Activated CD8-positive, alpha-beta memory T cell treated with anti-CD3 and anti-CD28 coated beads, Interleukin-2, amount 50 U/mL, for 48 hours (primary cell): Measurements from ENCODE around the gene LOXL1.

Experiments
- DNase-seq: peaks from one replicate; pipeline ENCODE4 v3.0.0-alpha.2; 2020

The LOXL1 gene

DNA sequence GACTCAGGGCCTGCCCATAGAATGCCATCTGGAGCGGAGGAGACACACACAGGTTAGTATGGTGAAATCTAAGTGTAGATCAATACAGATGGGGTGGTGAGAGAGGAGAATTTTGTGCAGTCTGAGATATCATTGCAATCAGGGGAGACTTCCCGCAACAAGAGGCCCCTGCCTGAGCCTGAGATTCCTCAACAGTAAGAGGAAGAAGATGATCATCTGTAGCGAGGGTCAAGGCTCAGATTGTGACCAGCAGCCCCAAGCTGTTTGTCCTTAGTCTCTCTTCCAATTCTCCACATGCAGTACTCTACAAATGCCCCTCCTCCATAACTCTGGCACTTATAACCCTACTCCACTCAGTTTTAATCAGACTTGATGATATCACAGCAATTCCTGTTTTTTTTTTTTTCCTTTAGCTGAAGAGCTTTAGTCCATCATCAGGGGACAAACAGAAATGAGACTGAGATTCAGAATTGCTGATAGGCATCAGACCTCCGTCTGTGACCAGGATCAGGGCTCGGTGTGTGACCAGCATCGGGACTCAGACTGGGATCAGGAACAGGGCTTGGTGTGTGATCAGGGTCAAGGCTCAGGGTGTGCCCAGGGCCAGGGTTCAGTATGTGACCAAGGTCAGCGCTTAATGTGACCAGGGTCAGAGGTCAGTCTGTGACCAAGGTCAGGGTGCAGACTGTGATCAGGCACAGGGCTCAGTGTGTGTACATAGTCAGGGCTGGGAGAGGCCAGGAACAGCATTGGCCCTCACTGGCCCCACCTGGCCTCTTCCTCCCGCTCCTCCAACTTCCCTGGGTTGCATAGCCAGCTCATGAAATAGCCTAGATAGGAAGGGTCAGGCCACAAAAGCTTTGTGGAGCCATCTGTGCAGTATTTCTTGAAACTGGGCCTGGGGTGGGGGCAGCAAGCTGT, 14.1 kb downstream of the LOXL1 start:
- no peak for DNase-seq

DNA sequence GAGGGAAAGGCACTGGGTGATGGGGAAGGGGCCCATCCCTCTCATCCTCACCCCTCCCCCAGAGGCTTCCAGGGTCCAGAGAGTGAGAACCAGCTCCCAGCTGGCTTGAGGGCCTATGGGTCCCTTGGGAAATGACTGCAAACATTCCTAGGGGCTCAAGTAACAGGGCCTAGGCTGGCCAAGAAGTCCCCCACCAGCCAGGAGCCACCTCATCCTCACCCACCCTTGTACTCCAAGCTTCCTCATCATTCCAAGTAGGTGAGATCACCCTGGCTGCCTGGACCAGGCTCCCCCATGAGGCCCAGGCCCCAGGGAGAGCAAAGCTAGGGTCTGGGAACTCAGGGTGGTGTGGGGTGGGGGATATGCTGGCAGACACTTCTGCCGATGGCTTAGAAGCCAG, 14.8 kb downstream of the LOXL1 start:
- no peak for DNase-seq

DNA sequence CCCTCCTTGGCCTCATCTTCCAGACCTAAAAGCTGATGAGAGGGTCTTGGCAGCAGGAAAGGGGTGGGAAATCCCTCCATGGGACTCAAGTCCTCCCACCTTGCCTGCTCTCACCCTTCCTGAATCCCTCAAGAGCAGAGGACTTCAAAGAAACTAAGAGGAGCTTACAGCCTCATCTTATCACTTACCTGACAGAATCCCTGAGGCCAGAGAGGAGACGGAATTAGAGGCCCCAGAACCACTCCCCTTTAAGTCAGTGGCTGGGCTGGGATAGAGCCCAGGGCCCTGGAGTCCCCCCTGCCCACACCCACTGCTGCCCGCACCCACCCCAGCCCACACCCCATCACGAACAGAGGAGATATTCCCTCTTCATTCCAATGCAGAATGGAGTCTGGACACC, 15.2 kb downstream of the LOXL1 start:
- no peak for DNase-seq

DNA sequence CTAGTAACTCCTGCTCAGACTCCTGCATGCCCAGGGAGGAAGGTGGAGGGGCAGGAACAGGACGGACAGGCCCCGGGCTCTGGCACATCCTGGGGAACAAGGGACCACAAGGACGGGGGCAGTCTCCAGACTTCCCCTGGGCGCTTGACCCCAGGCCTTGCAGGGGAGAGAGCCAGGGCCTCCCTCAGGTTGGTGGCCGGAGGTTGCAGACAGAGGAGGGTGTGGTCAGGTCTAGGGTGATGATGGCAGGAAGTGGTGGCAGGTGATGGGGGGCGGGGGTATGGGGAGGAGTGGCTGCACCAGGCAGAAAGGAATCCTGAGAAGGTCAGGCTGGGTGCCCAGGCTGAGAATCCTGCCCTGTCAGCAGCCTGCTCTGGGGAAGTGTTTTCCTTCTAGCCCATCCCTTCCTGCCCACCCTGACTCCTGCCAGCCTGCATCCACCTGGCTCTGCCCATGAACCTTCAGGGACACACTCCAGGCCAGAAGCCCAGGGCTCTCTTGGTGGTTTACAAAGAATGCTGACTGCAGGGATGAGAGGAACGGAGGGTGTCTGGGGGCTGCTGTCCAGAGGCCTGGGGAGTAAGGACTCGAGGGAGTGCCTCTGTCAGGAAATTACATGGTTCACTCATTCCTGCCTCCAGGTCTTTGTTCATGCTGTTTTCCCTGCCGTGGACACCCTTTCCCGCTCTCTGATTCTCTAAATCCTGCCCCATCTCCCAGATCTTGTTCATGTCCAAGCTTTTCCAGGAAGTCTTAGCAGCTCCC, 15.8 kb downstream of the LOXL1 start:
- DNase-seq = no peak

DNA sequence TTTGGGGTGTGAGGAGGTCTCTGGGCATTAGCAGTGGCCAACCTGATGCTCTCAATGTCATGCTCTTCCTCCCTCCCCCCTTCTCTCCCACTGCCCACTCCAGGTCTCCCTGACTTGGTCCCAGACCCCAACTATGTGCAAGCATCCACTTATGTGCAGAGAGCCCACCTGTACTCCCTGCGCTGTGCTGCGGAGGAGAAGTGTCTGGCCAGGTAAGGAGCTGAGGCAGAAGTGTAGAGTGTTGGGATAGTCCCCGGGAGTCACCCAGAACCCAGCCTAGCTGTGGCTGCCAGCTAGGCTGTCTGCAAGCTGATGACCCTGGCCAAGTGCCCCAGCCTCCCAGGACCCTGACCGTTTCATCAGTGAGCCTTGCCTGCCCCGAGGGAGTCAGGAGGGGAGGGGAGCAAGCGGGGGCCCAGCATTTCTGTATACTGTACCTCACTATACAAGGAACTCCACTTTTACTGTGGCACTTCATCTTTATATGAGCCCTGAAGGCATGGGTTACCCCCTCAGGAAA, 16.5 kb downstream of the LOXL1 start:
- no peak for DNase-seq

DNA sequence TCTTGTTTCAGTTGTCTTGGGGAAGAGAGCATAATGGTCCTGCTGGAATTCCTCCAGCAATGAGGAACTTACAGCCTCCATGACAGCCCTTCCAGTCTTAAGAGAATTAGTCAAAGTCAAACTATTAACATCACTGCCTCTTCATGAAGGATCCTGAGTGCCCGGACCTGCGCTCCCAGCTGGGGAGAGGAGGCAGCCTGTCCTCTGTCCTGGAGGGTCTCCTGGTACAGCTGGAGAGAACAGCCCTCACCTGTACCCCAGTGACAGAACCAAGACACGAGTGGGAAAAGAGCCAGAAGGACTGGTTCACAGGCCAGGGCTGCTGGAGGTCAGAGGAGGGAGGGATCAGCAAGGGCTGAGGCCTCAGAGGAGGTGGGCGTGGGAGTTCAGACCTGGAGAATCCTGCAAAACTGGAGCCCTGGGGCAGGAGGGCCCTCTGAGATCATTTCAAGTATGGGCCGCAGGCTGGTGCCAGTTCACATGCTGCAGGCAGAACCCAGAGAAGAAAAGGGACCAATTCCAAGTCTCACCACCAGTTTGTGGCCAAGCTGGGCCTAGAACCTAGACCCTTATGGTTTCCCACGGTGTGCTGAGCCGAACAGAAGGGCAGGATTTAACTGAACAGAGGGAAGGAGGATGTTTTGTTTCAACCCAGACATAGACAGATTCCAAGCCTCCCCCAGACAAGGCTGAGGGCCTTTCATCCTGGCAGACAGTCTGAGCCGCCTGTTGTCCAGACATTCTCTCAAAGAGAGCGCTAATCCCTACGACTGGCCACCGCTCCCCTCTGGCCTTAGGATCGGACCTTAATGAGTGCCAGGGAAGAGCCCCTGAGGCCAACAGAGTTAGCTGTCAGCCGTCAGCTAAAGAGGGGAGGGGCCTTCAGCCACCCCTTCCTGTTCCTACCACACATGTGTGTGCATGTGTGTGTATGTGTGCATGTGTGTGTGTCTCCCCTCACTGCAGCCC, 18.2 kb downstream of the LOXL1 start:
- DNase-seq = no peak

DNA sequence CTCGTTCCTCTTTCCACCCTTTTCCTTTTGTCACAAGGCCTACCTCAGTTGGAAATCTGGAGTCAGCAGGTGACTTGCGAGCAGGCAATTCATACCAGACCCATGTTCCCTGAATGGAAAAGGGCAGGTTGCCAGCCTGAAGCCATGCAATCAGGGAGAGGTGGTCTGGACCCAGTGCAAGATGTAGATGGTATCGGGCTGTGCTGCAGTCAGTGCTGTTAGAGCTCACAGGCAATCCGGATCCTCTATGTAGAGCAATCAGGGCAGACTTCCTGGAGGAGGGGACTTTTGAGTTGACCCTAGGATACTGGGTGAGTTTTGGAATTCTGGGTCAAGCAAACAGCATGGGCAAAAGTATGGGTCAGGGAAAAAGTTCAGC, 18.9 kb downstream of the LOXL1 start:
- DNase-seq = no peak

DNA sequence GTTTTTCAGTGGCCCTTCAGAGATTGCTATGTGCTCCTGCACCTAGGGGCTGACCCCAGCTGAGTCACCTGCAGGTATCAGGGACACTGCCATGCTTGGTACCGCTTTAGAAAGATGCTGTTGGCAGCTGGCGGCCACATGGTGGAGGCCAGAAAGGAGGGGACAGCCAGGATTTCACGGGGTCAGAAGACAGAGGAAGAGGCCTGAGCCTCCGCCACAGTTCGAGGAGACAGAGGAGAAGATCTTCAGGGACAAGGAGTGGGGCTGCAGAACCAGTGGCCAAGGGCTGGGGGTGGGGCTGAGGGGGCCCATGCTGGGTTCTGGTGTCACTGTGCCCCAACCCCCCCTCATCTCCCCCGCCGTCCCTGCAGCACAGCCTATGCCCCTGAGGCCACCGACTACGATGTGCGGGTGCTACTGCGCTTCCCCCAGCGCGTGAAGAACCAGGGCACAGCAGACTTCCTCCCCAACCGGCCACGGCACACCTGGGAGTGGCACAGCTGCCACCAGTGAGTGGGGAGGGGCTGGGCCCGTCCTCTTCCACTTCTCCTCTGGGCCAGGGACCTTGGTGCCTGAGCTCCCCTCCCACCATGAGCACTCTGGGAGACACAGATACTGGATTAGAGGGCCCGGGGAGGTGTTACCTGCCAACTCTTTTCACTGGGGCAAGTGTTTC, 19.9 kb downstream of the LOXL1 start:
- DNase-seq = no peak

DNA sequence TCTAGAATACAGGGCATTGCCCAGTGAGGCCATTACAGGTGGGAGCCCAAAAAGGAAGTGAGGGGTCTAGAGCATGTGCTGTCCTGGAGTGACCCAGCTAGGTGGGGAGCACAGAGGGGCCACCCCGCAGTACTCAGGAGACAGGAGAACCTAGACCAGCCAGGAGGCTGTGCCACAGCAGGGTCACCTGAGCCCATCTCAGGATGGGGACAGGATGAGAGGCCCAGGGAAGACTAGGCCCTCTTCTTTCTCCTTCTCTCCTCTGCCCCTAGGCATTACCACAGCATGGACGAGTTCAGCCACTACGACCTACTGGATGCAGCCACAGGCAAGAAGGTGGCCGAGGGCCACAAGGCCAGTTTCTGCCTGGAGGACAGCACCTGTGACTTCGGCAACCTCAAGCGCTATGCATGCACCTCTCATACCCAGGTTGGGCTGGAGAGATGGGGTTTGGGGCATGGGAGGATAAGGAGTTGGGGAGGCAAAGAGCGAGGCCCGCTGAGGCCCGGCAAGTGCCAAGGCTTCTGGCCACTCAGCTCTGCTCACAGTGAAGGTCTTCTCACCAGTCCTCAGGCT, 20.6 kb downstream of the LOXL1 start:
- DNase-seq = no peak

DNA sequence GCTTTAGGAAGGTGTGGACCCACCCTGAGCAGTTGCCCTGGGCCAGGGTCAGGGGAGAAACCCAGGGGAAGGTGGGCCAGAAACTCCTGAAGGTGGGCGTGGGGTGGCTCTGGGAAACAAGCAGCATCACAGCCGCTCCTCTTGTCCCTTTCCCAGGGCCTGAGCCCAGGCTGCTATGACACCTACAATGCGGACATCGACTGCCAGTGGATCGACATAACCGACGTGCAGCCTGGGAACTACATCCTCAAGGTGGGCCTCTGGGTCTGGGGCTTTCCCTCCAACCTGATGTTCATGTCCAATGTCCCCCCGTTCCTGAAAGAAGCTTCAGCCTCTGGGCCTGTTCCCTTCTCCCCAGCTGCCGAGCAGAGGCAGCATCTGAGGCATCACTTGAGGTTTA, 21.4 kb downstream of the LOXL1 start:
- no peak for DNase-seq

DNA sequence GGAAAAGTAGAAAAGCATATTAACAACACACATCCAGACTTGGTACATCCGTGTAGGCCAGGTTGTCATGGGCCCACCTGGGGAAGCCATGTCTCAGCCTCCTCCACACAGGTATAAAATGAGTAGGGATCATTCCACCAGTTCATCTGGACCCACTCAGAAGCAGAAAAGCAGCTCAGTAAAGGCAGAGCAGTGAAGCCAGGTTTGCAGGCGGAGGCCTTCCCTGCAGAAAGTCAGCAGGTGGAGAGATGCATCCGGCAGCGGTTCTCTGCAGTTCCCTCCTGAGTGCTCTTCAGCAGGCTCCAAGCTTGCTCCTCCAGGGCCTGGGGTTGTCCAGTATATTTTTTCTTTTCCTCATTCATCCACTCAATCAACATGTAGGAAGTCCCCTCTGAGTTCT, 22.1 kb downstream of the LOXL1 start:
- DNase-seq = no peak

DNA sequence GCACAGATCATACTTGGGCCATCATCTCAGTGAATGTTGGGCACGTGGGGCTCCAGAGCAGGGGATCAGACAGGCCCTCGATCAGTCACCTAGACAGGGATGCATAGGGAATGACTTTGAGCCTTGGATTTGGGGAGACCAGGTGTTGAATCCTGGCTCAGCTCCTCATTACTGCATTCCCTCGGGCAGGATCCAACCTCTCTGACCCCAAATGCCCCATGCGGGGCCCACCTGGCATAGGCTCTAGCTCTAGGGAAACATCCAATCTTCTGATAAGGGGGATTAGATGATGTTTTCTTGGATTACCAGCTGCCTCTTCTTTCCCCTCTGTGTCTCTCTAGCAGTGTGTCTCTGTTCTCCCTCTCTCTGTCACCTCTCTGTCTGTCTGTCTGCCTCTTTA, 22.7 kb downstream of the LOXL1 start:
- no peak for DNase-seq

DNA sequence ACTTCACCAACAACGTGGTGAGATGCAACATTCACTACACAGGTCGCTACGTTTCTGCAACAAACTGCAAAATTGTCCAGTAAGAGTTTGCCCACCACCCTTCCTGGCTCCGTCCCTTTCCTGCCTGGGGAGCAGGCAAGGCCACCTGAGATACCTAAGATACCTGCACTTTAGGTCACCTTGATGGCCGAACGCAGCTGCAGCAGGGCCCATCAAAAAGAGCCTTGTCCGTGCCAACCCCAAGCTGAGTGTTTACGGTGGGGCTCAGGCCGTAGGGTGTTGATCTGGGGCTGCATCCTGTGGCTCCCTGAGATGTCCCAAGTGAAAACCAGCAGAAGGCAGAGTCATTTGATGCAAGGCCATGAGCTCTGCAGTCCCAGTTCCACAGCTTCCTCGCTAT, 23.2 kb downstream of the LOXL1 start:
- DNase-seq = no peak

DNA sequence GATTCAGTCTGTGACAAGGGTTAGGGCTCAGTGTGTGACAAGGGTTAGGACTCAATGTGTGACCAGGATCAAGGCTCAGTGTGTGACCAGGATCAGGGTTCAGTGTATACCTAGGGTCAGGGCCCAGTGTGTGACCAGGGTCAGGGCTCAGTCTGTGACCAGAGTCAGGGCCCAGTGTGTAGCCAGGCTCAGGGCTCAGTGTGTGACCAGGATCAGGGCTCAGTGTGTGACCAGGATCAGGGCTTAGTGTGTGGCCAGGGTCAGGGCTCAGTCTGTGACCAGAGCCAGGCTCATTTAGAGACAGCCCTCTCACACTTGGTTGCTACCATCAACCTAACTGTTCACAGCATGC, 24.2 kb downstream of the LOXL1 start:
- DNase-seq = no peak

DNA sequence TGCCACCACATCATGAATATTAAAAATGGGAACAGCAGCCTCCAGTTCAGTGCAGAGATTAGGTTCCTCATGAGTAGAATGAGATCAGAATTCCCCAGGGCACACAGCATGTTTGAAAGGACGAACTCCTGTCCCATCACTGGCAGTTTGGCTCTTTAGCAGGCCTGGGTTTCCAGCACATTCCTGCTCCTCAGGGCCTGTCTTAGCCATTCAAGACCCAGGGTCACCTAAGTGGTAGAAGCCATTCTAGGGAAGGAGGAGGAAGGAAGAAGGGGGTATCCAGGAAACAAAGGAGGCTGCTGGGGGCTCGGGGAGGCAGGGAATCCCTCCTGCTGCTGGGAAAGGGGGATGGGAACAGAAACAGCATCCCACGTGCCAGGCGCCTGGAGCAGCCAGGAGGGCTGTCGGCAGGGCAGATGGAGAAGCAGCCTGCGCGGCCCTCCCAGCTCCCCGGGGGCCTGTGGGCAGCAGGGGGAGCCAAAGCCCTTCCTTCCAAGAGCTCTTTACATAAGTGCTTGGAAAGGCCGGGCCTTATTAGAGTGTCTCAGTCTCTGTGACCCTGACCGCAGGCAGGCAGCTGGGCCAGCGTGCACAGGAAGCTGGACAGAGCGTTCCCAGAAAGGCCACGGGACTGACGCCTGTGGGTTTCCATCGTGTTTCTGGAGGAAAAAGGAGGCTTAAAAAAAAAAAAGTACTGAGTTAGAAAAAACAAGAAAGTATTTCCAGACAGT, 24.7 kb downstream of the LOXL1 start:
- DNase-seq = peak; percentile 81

DNA sequence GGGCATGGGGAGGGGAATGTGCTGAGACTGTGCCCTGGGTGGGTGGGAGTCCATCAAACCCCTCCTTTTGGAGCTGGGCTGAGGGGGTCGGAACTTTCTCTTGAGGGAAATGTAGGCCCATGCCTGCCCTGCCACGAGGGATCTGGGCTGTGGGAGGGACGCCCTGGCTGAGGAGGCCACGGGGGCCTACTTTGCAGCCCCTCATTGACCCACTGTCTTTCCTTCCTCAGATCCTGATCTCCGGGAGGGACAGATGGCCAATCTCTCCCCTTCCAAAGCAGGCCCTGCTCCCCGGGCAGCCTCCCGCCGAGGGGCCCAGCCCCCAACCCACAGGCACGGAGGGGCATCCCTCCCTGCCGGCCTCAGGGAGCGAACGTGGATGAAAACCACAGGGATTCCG, 25.3 kb downstream of the LOXL1 start:
- no peak for DNase-seq

DNA sequence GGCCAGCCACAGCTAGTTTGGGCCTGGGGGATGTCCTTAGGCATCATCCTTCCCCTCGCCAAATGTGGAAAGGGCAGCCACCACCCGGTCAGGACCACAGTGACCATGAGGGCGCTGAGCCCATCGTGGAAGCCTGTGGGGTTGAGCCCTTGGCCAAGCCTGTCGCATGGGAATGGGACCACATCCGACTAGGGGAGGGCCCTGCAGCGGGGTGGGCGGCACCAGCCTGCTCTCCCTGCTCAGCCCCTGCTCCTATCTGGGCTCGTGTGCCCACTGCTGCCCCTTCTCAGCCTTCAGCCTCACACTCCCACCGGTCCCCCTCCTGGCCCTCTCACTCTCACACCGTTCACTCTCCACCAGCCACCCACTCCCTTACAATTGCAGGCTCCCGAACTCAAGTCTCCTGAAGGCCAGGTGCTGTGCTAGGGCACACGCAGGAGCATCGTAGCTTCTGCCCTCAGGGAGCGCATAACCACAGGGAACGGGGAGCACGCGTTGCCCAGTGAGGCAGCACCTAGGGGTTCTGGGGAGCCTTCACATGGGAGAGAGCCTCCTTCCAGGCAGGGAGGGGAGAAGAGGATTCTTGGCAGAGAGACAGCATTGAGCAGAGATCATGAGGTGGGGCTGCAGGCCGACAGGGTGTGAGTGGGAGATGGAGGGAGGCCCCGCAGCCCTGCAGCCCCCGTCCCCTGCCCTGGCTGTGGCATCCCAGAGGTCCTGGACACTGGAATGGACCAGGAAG, 26.1 kb downstream of the LOXL1 start:
- DNase-seq = no peak

DNA sequence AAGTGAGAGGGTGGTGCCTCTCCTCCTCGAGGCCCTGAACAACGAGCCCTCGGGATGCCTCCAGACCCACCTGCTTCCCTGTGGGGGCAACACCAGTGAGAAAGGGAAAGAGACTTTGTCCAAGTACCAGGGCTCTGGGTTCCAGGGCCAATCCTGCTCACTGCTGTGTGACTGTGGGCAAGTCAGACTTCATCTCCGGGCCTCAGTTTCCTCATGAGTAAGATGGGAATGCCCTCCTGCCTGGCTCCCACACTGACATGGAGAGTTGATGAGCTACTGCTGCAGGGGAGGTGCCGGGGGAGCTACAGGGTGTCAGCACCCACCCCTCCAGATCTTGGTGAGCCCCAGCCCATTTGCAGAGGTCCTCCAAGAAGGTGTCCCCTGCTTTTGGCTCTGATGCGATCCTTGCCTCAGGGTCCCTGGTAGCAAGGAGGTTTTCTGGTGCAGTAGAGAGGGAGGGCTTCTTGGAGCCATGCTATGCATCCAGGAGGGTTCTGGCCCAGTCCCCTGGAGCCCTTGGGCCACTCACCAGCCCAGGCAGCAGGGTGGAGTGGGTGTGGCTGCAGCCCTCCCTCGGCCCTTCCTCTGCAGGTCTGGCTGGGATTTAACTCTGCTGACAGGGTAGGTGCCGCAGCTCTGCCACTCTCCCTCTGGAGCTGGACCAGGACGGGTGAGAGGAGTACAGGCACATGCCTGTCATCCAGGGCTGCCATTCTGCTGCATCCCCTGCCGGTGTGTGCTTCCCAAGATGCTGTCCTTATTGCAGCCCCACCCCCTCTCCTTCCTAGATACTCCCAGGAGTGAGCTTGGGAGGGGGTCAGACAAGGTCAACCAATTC, 26.9 kb downstream of the LOXL1 start:
- DNase-seq = no peak
